ENCODE results near the gene ELK1. TPM values are rescaled to one million over a fixed set of nuclear protein-coding genes. Genes with fewer than 3 reads are reported as not detected.

Gene ELK1
- 10 to 100 TPM; 18.2 to 34.2 (median 25.6) TPM for total RNA-seq

GRCh38 chrX:47650164-47651042 lies at the start of gene ELK1:
Gene ELK1 (minus strand): TSS chrX:47650563. CDS start chrX:47641441, 9,122 bp downstream.
- no peaks in the 10 kb centered on the region for H3K27me3 ChIP-seq
- intact Hi-C loops (cut with DNase I; ENCODE audit: low total_unique reads) = no loop called here
- TF ChIP-seq CTCF (IDR thresholded peaks at IDR 0.05) (peak in 1 of 4 experiments; percentile 3), POLR2A (IDR thresholded peaks at IDR 0.05) (peak in 1 of 2 donors; percentile 62)
- no peaks in the 10 kb centered on the region for H3K4me1 ChIP-seq
- H3K36me3 ChIP-seq = no peaks in the 10 kb centered on the region
- H3K27ac ChIP-seq = peak within 1 kb of the TSS; percentile 78 to 89
- H3K4me3 ChIP-seq = peak within 1 kb of the TSS; percentile 55 to 75
- no peaks in the 10 kb centered on the region for H3K9me3 ChIP-seq
- DNase-seq = peak; percentile 93 to 97

GRCh38 chrX:47697181-47697580 lies 46.8 kb upstream of the ELK1 start:
- no peaks in the 10 kb centered on the region for H3K9me3 ChIP-seq
- no peak overlapping the region for H3K4me3 ChIP-seq
- no peak for DNase-seq
- no peak for TF ChIP-seq POLR2A (IDR thresholded peaks at IDR 0.05)
- no peak for TF ChIP-seq CTCF (IDR thresholded peaks at IDR 0.05)
- no peaks in the 10 kb centered on the region for H3K4me1 ChIP-seq
- intact Hi-C loops (cut with DNase I; ENCODE audit: low total_unique reads) = no loop called here
- no peaks in the 10 kb centered on the region for H3K27me3 ChIP-seq
- H3K36me3 ChIP-seq = no peaks in the 10 kb centered on the region
- no peak overlapping the region for H3K27ac ChIP-seq

GRCh38 chrX:47690175-47690574 lies 39.8 kb upstream of the ELK1 start:
- no peak overlapping the region for H3K4me3 ChIP-seq
- no peak for TF ChIP-seq CTCF (IDR thresholded peaks at IDR 0.05)
- no peak for TF ChIP-seq POLR2A (IDR thresholded peaks at IDR 0.05)
- H3K4me1 ChIP-seq = no peaks in the 10 kb centered on the region
- no peak overlapping the region for H3K27ac ChIP-seq
- DNase-seq = no peak
- H3K27me3 ChIP-seq = no peaks in the 10 kb centered on the region
- no peaks in the 10 kb centered on the region for H3K36me3 ChIP-seq
- H3K9me3 ChIP-seq = no peaks in the 10 kb centered on the region
- intact Hi-C loops (cut with DNase I; ENCODE audit: low total_unique reads) = no loop called here

GRCh38 chrX:47687263-47687662 lies 36.9 kb upstream of the ELK1 start:
- intact Hi-C loops (cut with DNase I; ENCODE audit: low total_unique reads) = no loop called here
- H3K4me1 ChIP-seq = no peaks in the 10 kb centered on the region
- H3K9me3 ChIP-seq = no peaks in the 10 kb centered on the region
- no peaks in the 10 kb centered on the region for H3K27me3 ChIP-seq
- TF ChIP-seq CTCF (IDR thresholded peaks at IDR 0.05) = no peak
- TF ChIP-seq POLR2A (IDR thresholded peaks at IDR 0.05) = no peak
- H3K27ac ChIP-seq = no peak overlapping the region
- no peaks in the 10 kb centered on the region for H3K36me3 ChIP-seq
- no peak overlapping the region for H3K4me3 ChIP-seq
- no peak for DNase-seq

- Histone ChIP-seq H3K27ac (no peak overlapping the region), H3K4me3 (no peak overlapping the region), H3K36me3 (no peaks in the 10 kb centered on the region), H3K9me3 (no peaks in the 10 kb centered on the region), H3K4me1 (no peaks in the 10 kb centered on the region), H3K27me3 (no peaks in the 10 kb centered on the region)
- TF ChIP-seq CTCF (IDR thresholded peaks at IDR 0.05) (no peak), POLR2A (IDR thresholded peaks at IDR 0.05) (no peak)
- intact Hi-C loops (cut with DNase I; ENCODE audit: low total_unique reads) = no loop called here
- DNase-seq = no peak
Observed at GRCh38 chrX:47683829-47684205, 33.5 kb upstream of the ELK1 start.
